ENCODE results near the gene ZYX. TPM values are rescaled to one million over a fixed set of nuclear protein-coding genes. Genes with fewer than 3 reads are reported as not detected.

Gene ZYX
- total RNA-seq, 1 experiment from 2014 or later = 260 TPM

- peak overlapping the region; percentile 29 for H3K27ac Mint-ChIP-seq (ENCODE audit: low read depth, unreplicated experiment)
- H3K9me3 Mint-ChIP-seq (ENCODE audit: unreplicated experiment) = no peaks in the 10 kb centered on the region
- peaks cover 29% of the 10 kb centered on the region for H3K4me1 Mint-ChIP-seq (ENCODE audit: insufficient read depth, unreplicated experiment)
- peak overlapping the region; percentile 77 for H3K4me3 Mint-ChIP-seq (ENCODE audit: unreplicated experiment)
- POLR2A ChIA-PET = interaction anchor here (1.3 to 1.6 kb wide), 4 partner anchors 10 to 23 kb away, joined by 3 to 8 read pairs (median 4); no protein-coding TSS in a partner anchor
- intact Hi-C loops (cut with micrococcal nuclease) = loop anchor here (5.0 kb wide), 1 partner anchor 519 kb away; the partner anchor contains the start of gene TCAF1
- DNase-seq (ENCODE audit: unreplicated experiment) = no peak
- BruUV-seq (replicated peaks) = no TSS peak
- CTCF ChIA-PET = interaction anchor here (0.6 to 1.5 kb wide), 6 partner anchors 11 to 148 kb away, joined by 3 to 7 read pairs (median 4); no protein-coding TSS in a partner anchor
- no peak for TF ChIP-seq CTCF (IDR thresholded peaks at IDR 0.05; ENCODE audit: unreplicated experiment)
- H3K27me3 Mint-ChIP-seq (ENCODE audit: insufficient read depth, unreplicated experiment) = no peaks in the 10 kb centered on the region
- H3K36me3 Mint-ChIP-seq (ENCODE audit: insufficient read depth, unreplicated experiment) = peaks cover 20% of the 10 kb centered on the region
These were observed 1.9 kb downstream of the ZYX start for GRCh38 chr7:143382791-143383641.

- Mint-ChIP-seq H3K4me3 (ENCODE audit: unreplicated experiment) (no peak overlapping the region), H3K27ac (ENCODE audit: low read depth, unreplicated experiment) (no peak overlapping the region), H3K36me3 (ENCODE audit: insufficient read depth, unreplicated experiment) (peaks cover 22% of the 10 kb centered on the region), H3K27me3 (ENCODE audit: insufficient read depth, unreplicated experiment) (no peaks in the 10 kb centered on the region), H3K4me1 (ENCODE audit: insufficient read depth, unreplicated experiment) (peaks cover 24% of the 10 kb centered on the region), H3K9me3 (ENCODE audit: unreplicated experiment) (no peaks in the 10 kb centered on the region)
- intact Hi-C loops (cut with micrococcal nuclease) = loop anchor here (5.0 kb wide), 1 partner anchor 519 kb away; the partner anchor contains the start of gene TCAF1
- peak; percentile 40 for DNase-seq (ENCODE audit: unreplicated experiment)
- POLR2A ChIA-PET = interaction anchor here (1.1 to 1.5 kb wide), 3 partner anchors 9 to 48 kb away, joined by 3 to 6 read pairs (median 3); no protein-coding TSS in a partner anchor
- CTCF ChIA-PET = interaction anchor here (0.7 to 1.6 kb wide), 6 partner anchors 12 to 144 kb away, joined by 3 to 7 read pairs (median 4); no protein-coding TSS in a partner anchor
- BruUV-seq (replicated peaks) = no TSS peak
- no peak for TF ChIP-seq CTCF (IDR thresholded peaks at IDR 0.05; ENCODE audit: unreplicated experiment)
These were observed 2.5 kb downstream of the ZYX start for GRCh38 chr7:143383642-143383957.

- no TSS peak for BruUV-seq (replicated peaks)
- peaks cover 24% of the 10 kb centered on the region for H3K36me3 Mint-ChIP-seq (ENCODE audit: insufficient read depth, unreplicated experiment)
- H3K9me3 Mint-ChIP-seq (ENCODE audit: unreplicated experiment) = no peaks in the 10 kb centered on the region
- H3K4me1 Mint-ChIP-seq (ENCODE audit: insufficient read depth, unreplicated experiment) = peaks cover 19% of the 10 kb centered on the region
- intact Hi-C loops (cut with micrococcal nuclease) = loop anchor here (5.0 kb wide), 1 partner anchor 518 kb away; the partner anchor contains the start of gene TCAF1
- H3K27ac Mint-ChIP-seq (ENCODE audit: low read depth, unreplicated experiment) = no peak overlapping the region
- ChIA-PET POLR2A (interaction anchor here (1.0 to 1.5 kb wide), 4 partner anchors 9 to 47 kb away, joined by 3 to 6 read pairs (median 3); no protein-coding TSS in a partner anchor), CTCF (interaction anchor here (0.7 to 1.6 kb wide), 6 partner anchors 12 to 144 kb away, joined by 3 to 7 read pairs (median 4); no protein-coding TSS in a partner anchor)
- DNase-seq (ENCODE audit: unreplicated experiment) = peak; percentile 49
- no peak for TF ChIP-seq CTCF (IDR thresholded peaks at IDR 0.05; ENCODE audit: unreplicated experiment)
- H3K27me3 Mint-ChIP-seq (ENCODE audit: insufficient read depth, unreplicated experiment) = no peaks in the 10 kb centered on the region
- H3K4me3 Mint-ChIP-seq (ENCODE audit: unreplicated experiment) = no peak overlapping the region
These were observed 3.0 kb downstream of the ZYX start for GRCh38 chr7:143384148-143384547.

Data from MCF 10A (cell line).